Myometrial cell (primary cell): ENCODE data around the gene ATP6AP2. TPM values are rescaled to one million over a fixed set of nuclear protein-coding genes. Genes with fewer than 3 reads are reported as not detected.

Experiments
- total RNA-seq: library from RNA; depleted of rRNA; stranded (reverse); fragments of >200 nt; gene quantifications from 2 replicates; pipeline ENCODE4 v1.2.3, GENCODE V29; 2015

ATP6AP2 gene, protein sequence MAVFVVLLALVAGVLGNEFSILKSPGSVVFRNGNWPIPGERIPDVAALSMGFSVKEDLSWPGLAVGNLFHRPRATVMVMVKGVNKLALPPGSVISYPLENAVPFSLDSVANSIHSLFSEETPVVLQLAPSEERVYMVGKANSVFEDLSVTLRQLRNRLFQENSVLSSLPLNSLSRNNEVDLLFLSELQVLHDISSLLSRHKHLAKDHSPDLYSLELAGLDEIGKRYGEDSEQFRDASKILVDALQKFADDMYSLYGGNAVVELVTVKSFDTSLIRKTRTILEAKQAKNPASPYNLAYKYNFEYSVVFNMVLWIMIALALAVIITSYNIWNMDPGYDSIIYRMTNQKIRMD
- total RNA-seq: 175 and 202 TPM in 2 replicates

GRCh38 chrX:40580537-40581335, at the start of gene ATP6AP2:
ATP6AP2 (plus strand) TSS chrX:40580970; CDS start chrX:40581066, 96 bp downstream.

DNA sequence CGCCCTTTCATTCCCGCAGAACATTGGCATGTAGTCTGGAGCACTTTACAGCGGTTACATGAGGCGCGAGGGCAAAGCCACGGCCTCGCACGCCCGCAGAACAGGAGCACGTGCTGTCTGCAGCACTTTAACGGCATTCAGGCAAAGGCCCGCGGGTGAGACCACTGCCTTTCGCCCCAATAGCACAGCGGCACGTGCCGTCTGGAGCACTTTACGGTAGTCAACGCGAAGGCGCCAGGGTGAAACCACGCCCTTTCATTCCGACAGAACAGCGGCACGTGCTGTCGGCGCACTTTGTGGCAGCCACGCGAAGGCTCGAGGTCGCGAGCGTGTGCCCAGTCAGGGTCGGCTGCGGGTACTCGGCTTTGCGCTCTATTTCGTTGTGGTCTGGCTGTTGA, 42.4 kb downstream of the ATP6AP2 start, which contains the start of gene MPC1L:
TSS of gene MPC1L (plus strand) at position 290 of the 398 bp plus-strand sequence. CDS start 138 bp downstream, outside the sequence.

GRCh38 chrX:40647307-40648197, 66.8 kb downstream of the ATP6AP2 start, which contains the start of gene CXorf38:
CXorf38 (minus strand) TSS chrX:40647561; CDS start chrX:40647520, 41 bp downstream.

Other genes starting within 250 kb of the ATP6AP2 start
- gene MPC1L, start 42.5 kb downstream of the ATP6AP2 start, total RNA-seq: not detected in 2 replicates
- gene CXorf38, start 66.6 kb downstream of the ATP6AP2 start, total RNA-seq: 19.0 and 21.3 TPM in 2 replicates
- gene MED14, start 154.6 kb downstream of the ATP6AP2 start, total RNA-seq: 8.4 and 16.3 TPM in 2 replicates